ENCODE results near the gene SOBP.

SOBP gene

GRCh38 chr6:107634324-107635056 is 144.6 kb downstream of the SOBP start:
- H3K27ac ChIP-seq (ENCODE audit: low read length) = no peak overlapping the region
- no peak overlapping the region for H3K9ac ChIP-seq (ENCODE audit: low read depth, low read length)
- H3K9me3 ChIP-seq (ENCODE audit: insufficient read depth, low read length, severe bottlenecking) = no peaks in the 10 kb centered on the region
- H3K4me3 ChIP-seq (ENCODE audit: low read depth in 1 of 2, low read length in 2 of 2) = no peak overlapping the region
- DNase-seq (no peak), ATAC-seq (ENCODE audit: insufficient read depth, low read depth) (no peak)
- no peak overlapping the region for H3K4me2 ChIP-seq (ENCODE audit: insufficient read depth, low read length)
- H3K27me3 ChIP-seq (ENCODE audit: insufficient read depth, low read length, poor library complexity) = no peaks in the 10 kb centered on the region
- TF ChIP-seq, protein P1, sequence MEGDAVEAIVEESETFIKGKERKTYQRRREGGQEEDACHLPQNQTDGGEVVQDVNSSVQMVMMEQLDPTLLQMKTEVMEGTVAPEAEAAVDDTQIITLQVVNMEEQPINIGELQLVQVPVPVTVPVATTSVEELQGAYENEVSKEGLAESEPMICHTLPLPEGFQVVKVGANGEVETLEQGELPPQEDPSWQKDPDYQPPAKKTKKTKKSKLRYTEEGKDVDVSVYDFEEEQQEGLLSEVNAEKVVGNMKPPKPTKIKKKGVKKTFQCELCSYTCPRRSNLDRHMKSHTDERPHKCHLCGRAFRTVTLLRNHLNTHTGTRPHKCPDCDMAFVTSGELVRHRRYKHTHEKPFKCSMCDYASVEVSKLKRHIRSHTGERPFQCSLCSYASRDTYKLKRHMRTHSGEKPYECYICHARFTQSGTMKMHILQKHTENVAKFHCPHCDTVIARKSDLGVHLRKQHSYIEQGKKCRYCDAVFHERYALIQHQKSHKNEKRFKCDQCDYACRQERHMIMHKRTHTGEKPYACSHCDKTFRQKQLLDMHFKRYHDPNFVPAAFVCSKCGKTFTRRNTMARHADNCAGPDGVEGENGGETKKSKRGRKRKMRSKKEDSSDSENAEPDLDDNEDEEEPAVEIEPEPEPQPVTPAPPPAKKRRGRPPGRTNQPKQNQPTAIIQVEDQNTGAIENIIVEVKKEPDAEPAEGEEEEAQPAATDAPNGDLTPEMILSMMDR (IDR thresholded peaks at IDR 0.05; ENCODE audit: borderline replicate concordance, extremely low read depth, low read length, poor library complexity, severe bottlenecking) = no peak
- TF ChIP-seq EZH2 (IDR thresholded peaks at IDR 0.05; ENCODE audit: borderline replicate concordance, low read depth, low read length, severe bottlenecking) = no peak
- H3K79me2 ChIP-seq (ENCODE audit: insufficient read depth, low read length) = no peaks in the 10 kb centered on the region
- peaks cover 25% of the 10 kb centered on the region for H3K36me3 ChIP-seq (ENCODE audit: insufficient read depth, low read length)
- H2AFZ ChIP-seq (ENCODE audit: low read depth, low read length) = no peak overlapping the region
- H4K20me1 ChIP-seq (ENCODE audit: insufficient read depth, low read length) = no peaks in the 10 kb centered on the region
- H3K4me1 ChIP-seq (ENCODE audit: insufficient read depth, low read length) = no peaks in the 10 kb centered on the region

GRCh38 chr6:107635057-107635515 is 145.2 kb downstream of the SOBP start:
- ATAC-seq (ENCODE audit: insufficient read depth, low read depth) = no peak
- H3K36me3 ChIP-seq (ENCODE audit: insufficient read depth, low read length) = peaks cover 25% of the 10 kb centered on the region
- H3K9me3 ChIP-seq (ENCODE audit: insufficient read depth, low read length, severe bottlenecking) = no peaks in the 10 kb centered on the region
- H3K27ac ChIP-seq (ENCODE audit: low read length) = no peak overlapping the region
- no peak overlapping the region for H3K4me3 ChIP-seq (ENCODE audit: low read depth in 1 of 2, low read length in 2 of 2)
- DNase-seq = no peak
- H3K4me1 ChIP-seq (ENCODE audit: insufficient read depth, low read length) = no peaks in the 10 kb centered on the region
- TF ChIP-seq, protein P1 (IDR thresholded peaks at IDR 0.05; ENCODE audit: borderline replicate concordance, extremely low read depth, low read length, poor library complexity, severe bottlenecking) = no peak
- TF ChIP-seq EZH2 (IDR thresholded peaks at IDR 0.05; ENCODE audit: borderline replicate concordance, low read depth, low read length, severe bottlenecking) = no peak
- H3K9ac ChIP-seq (ENCODE audit: low read depth, low read length) = no peak overlapping the region
- no peaks in the 10 kb centered on the region for H3K27me3 ChIP-seq (ENCODE audit: insufficient read depth, low read length, poor library complexity)
- H3K4me2 ChIP-seq (ENCODE audit: insufficient read depth, low read length) = no peak overlapping the region
- H4K20me1 ChIP-seq (ENCODE audit: insufficient read depth, low read length) = no peaks in the 10 kb centered on the region
- no peak overlapping the region for H2AFZ ChIP-seq (ENCODE audit: low read depth, low read length)
- H3K79me2 ChIP-seq (ENCODE audit: insufficient read depth, low read length) = no peaks in the 10 kb centered on the region

GRCh38 chr6:107636486-107636885 is 146.6 kb downstream of the SOBP start:
- Histone ChIP-seq H3K27me3 (ENCODE audit: insufficient read depth, low read length, poor library complexity) (no peaks in the 10 kb centered on the region), H2AFZ (ENCODE audit: low read depth, low read length) (no peak overlapping the region), H3K4me2 (ENCODE audit: insufficient read depth, low read length) (no peak overlapping the region), H3K27ac (ENCODE audit: low read length) (no peak overlapping the region), H3K79me2 (ENCODE audit: insufficient read depth, low read length) (no peaks in the 10 kb centered on the region), H3K4me1 (ENCODE audit: insufficient read depth, low read length) (no peaks in the 10 kb centered on the region), H3K4me3 (ENCODE audit: low read depth in 1 of 2, low read length in 2 of 2) (no peak overlapping the region), H3K9ac (ENCODE audit: low read depth, low read length) (no peak overlapping the region), H4K20me1 (ENCODE audit: insufficient read depth, low read length) (no peaks in the 10 kb centered on the region), H3K9me3 (ENCODE audit: insufficient read depth, low read length, severe bottlenecking) (no peaks in the 10 kb centered on the region), H3K36me3 (ENCODE audit: insufficient read depth, low read length) (peaks cover 25% of the 10 kb centered on the region)
- ATAC-seq (ENCODE audit: insufficient read depth, low read depth) (no peak), DNase-seq (no peak)
- TF ChIP-seq EZH2 (IDR thresholded peaks at IDR 0.05; ENCODE audit: borderline replicate concordance, low read depth, low read length, severe bottlenecking) = no peak
- TF ChIP-seq, protein P1 (IDR thresholded peaks at IDR 0.05; ENCODE audit: borderline replicate concordance, extremely low read depth, low read length, poor library complexity, severe bottlenecking) = no peak
